Measurements from ENCODE around the gene FBLN7.

- TF ChIP-seq GATA2 (IDR thresholded peaks at IDR 0.05; ENCODE audit: low read depth, low read length), result no peak
- TF ChIP-seq GATA3 (IDR thresholded peaks at IDR 0.05; ENCODE audit: low read depth, low read length), result no peak
Observed at GRCh38 chr2:112189001-112189556, 50.9 kb downstream of the FBLN7 start.

Measured in SH-SY5Y (cell line).